HG03139 (cell line): ENCODE results near the gene CDK14.

Experiments used
- ATAC-seq: cut with Tn5 transposase; IDR thresholded peaks from one replicate; pipeline ENCODE4 v1.9.1; 2021; ENCODE audit not compliant: unreplicated experiment

CDK14 gene

DNA sequence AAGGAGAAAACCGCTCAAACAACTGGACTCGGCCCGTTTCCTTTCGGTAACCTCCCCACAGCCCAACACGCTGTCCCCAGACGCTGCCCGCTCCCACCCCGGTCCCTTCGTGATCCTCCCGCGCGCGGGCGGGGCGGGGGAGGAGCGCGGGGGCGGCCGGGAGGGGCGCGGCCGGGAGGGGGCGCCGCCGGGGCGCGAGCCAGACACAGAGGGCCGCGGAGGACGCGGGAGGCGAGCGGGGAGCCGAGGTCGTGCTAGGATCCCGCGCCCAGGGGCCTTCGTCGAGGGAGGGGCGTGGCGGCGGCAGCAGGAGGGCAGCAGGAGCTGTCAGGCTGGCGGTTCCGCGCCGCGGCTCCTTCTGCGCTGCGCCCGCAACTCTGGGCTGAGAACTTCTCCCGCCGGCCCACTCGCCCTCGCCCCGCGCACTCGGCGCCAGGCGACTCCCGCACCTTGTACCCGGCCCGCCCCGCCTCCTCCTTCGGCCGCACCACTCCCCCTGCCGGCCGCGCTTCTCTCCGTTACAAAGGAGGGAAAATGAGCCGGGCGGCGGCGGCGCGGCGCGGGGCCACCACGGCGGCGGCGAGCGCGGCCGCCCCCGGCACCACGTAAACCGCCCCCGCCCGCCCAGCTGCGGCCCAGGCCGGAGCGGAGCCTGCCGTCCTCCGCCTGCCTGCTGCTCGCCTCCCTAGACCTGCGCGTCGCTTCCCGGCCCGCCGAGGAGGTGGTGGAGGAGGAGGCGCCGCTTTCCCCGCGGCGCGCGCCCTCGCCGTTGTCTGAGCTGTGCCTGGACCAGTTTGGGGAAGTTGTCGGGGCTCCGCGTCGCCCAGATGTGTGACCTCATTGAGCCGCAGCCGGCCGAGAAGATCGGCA, at the start of gene CDK14:
Gene CDK14 (plus strand): TSS at position 521 of the 870 bp plus-strand sequence. CDS start 307 bp downstream, at position 828.
- peak; percentile 48 for ATAC-seq

GRCh38 chr7:90551036-90551435, 45.1 kb upstream of the CDK14 start:
- ATAC-seq = no peak

GRCh38 chr7:90552521-90552920, 43.6 kb upstream of the CDK14 start:
- ATAC-seq = no peak

DNA sequence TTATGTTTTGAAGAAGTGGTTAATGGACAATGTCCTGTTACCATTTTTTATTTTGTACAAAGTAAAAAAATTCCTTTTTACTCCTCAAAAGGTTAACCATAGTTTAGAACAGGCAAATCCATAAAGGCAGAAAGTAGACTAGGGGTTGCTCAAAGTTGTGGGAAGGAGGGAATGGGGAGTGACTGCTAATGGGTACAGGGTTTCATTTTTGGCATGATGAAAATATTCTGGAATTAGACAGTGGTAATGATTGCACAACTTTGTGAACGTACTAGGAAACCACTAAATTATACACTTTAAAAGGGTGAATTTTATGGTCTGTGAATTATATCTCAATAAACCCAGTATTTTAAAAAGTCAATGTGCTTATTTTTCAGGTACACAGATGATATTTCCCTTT, 35.4 kb upstream of the CDK14 start:
- no peak for ATAC-seq

- ATAC-seq = no peak
These were observed 32.8 kb upstream of the CDK14 start for GRCh38 chr7:90563286-90563685.

DNA sequence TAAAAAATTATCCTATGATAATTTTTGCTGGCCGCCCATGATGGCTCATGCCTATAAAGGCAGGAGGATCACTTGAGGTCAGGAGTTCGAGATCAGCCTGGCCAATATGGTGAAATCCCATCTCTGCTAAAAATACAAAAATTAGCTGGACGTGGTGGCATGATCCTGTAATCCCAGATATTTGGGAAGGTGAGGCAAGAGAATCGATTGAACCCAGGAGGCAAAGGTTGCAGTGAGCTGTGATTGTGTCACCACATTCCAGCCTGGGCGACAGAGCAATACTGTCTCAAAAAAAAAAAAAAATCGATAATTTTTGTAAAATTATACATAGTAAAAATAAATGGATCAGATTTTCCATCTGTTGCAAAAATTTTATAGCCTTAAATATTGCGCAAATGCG, 31.7 kb upstream of the CDK14 start:
- ATAC-seq = no peak

DNA sequence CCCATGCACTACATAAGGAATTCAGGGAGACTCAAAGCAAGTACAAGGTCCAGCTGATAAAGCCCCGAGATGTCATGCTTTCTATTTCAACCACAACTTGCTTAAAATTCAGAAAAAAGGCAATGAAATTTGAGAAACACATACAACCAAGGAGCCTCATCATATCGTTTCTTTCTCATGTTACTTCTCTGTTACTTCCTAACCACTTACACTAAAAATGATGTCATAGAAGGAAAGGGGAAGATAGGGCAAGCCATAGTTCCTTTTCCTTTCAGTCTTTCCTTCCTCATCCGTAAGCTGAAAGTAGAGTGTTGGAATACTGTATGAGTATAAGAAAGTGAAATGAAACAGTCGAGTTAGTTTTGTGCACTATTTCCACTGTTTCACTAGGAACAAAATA, 27.9 kb upstream of the CDK14 start:
- no peak for ATAC-seq

- ATAC-seq = no peak
These were observed 26.8 kb upstream of the CDK14 start for GRCh38 chr7:90569368-90569767.

- ATAC-seq = no peak
These were observed 25.7 kb upstream of the CDK14 start for GRCh38 chr7:90570373-90570959.

GRCh38 chr7:90574146-90574819, 21.8 kb upstream of the CDK14 start:
- ATAC-seq = no peak

- no peak for ATAC-seq
These were observed 21.3 kb upstream of the CDK14 start for GRCh38 chr7:90574820-90575187.

GRCh38 chr7:90579181-90579688, 16.9 kb upstream of the CDK14 start:
- ATAC-seq = no peak

DNA sequence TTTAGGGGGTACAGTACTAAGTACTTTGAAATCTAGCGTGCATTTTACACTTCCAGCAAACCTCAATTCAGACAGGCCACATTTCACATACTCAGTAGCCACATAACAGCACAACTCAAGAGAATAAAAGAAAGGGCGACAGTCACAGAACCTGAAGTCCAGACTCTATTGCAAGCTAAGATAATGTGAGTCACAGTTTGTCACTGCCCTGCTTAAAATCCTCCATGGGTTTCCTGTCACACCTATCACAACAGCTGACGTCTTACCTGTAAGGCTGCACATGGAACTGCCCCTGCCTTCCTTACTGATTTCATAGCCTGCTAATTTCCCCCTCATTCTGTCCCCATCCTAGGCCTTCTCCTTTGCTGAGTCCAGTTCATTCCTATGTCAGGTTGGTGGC, 16.1 kb upstream of the CDK14 start:
- no peak for ATAC-seq

GRCh38 chr7:90582164-90582563, 14.0 kb upstream of the CDK14 start:
- ATAC-seq = no peak

DNA sequence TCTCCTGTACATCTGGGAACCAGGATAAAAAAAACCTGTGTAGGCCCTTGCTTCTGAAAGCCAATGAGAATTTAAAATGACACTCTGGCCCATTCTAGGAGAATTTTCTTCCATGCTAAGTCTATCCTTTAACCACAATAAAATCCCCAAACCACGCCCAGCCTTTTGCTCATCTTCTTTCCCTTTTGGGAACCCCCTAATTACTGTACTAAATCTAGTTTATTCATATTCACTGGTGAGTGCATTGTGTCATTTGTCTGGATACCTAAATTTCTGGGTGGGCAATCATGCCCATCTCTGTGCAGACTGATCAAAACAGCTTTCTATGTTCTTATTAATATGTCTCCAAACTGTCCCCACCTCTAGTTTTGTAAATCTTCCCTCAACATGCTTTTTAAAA, 11.7 kb upstream of the CDK14 start:
- no peak for ATAC-seq

DNA sequence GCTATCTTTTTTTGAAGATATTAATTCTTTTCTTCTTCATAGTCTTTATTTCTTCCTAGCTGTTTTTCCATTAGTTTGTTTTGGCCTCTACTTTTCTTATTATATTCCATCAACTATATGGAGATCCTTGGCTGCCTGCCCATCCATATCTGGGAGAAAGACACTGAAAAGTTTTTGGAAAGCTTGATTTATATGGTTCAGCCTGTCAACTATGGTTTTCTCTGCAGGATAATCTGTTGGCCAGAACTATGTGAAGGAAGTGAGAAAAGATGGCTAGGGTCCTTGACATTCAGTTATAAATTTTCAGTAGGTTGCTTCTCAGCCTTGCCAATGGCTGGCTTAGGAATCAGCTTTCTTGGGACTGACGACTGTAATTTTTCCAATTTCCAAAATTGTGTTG, 10.0 kb upstream of the CDK14 start:
- ATAC-seq = no peak

DNA sequence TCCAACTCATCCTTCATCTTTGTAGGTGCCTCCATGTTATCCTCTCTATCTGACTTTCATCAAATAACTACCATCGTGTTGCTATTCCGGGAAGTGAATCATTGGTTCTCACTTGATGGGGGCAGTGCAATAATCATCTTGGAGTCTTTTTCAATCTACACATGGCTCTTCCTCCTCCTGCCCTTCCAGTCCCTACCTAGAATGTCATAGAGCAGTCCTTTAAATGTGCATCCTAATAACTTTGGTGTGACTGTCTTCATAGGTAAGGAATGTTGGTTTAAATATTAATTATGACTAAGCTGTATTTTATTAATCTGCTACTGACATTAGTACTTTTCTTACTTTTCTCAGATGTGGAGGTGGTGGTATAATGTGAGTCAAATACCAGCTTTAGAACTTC, 8.4 kb upstream of the CDK14 start:
- no peak for ATAC-seq

DNA sequence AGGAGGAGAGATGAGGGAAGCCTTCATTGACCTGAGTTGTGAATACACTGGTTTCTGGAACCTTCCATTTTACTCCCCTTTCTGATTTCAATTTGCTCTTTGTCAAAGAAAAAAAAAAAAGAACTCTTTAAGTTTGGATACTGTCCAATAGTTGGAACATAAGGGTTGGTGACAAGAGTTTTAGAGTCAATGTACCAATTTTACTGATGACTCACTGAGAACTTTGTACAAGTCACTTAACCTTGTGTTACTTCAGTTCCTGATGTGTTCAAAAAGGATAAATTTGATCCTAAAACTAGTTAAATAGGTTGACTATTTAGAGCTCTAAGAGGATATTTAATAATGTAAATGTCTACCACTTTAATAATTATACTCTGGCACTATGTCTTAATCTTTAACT, 4.1 kb upstream of the CDK14 start:
- no peak for ATAC-seq

DNA sequence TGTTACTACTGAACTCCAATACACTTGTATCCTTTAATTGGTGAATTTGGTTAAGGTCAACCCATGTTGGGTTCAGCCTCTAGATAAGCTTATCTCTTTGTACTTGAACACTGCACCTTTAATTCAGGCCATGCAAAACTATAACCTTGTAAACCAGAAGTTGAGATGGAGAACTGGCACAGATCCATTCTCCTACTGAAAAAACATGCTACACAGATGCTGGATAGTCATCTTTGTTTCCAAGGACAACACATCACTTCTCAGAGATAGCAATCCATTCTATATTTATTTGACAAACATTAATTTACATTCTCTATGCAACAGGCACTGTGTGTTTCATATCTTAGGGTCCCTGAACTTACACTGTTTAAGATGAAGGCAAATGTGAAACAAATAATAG, 2.9 kb upstream of the CDK14 start:
- ATAC-seq = no peak

DNA sequence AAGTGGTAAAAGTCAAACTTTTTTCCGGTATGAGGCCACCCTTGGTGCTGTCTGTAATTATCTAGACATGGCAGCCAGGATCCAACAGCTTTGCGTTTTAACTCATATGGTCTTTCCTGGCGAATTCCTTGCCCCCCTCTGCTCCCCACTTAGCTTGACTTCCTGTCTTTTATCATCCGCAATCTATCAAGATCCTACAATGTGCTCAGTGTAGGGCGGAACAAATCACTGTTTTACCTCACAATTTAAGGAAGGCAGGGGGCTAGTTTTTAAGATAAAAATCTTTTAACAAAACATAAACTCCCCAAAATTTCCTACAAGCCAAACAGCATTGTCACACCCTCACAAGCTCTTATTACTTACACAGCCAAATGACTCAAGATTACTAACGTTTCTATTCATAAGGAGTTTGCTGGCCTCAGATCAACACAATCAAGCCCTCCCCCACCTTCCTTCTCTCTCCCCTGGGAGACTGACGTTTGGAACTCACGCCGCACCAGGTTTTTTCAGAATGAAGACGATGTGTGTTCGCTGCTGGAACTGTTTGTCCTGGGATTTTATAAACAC, 1.3 kb upstream of the CDK14 start:
- no peak for ATAC-seq

DNA sequence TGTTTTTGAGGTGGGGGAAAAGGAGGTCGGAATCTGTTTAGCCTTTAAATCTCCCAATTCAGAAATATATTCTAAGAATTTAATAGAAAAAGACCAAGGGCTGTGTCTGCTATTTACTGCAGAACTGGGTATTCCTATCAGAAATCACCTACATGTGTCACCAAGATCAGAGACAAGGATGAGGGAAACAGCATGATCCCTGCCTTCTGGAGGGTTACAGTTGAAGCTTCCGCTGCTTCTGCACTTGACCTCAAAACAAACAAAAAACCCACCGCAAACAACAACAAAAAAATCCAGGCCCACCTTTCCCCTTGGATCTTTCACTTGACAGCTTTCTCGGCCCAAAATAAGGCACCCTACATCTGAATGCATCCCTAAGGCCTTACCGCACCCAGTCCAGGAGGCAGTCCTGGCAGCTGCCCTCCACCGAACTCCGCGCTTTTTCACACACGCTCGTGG, 750 bp upstream of the CDK14 start:
- no peak for ATAC-seq
